H9 (cell line): ENCODE data around the gene COX6B2. TPM values are rescaled to one million over a fixed set of nuclear protein-coding genes. Genes with fewer than 3 reads are reported as not detected.

Source experiments
- DNase-seq: peaks from one replicate; pipeline ENCODE4 v3.0.0-alpha.2; 2017
- H2AFZ ChIP-seq: one replicate; pipeline ENCODE4 v1.6.1; 2013; ENCODE audit warnings: mild to moderate bottlenecking, low read length, control low read depth, moderate library complexity
- H2AK5ac ChIP-seq: 2 replicates; pipeline ENCODE4 v1.6.1; 2013; ENCODE audit warnings: low read length, control low read depth, mixed read lengths; ENCODE audit not compliant: insufficient read length
- H2BK120ac ChIP-seq: one replicate; pipeline ENCODE4 v1.6.1; 2013; ENCODE audit warnings: low read depth, mild to moderate bottlenecking, low read length, control low read depth, inconsistent platforms; ENCODE audit not compliant: poor library complexity, severe bottlenecking
- H2BK12ac ChIP-seq: 2 replicates; pipeline ENCODE4 v1.6.1; 2013; ENCODE audit warnings: low read length, control low read depth, mixed read lengths, low read depth; ENCODE audit not compliant: insufficient read length
- H2BK15ac ChIP-seq: 2 replicates; pipeline ENCODE4 v1.6.1; 2013; ENCODE audit warnings: low read depth, low read length, control low read depth
- H2BK20ac ChIP-seq: one replicate; pipeline ENCODE4 v1.6.1; 2013; ENCODE audit warnings: low read depth, mild to moderate bottlenecking, low read length, control low read depth, inconsistent platforms; ENCODE audit not compliant: poor library complexity, severe bottlenecking
- H2BK5ac ChIP-seq: 2 replicates; pipeline ENCODE4 v1.6.1; 2013; ENCODE audit warnings: low read length, control low read depth, mixed read lengths; ENCODE audit not compliant: insufficient read length
- H3K14ac ChIP-seq: 2 replicates; pipeline ENCODE4 v1.6.1; 2013; ENCODE audit warnings: low read length, control low read depth; ENCODE audit not compliant: insufficient read depth
- H3K18ac ChIP-seq: 2 replicates; pipeline ENCODE4 v1.6.1; 2013; ENCODE audit warnings: low read depth, mild to moderate bottlenecking, mixed read lengths, low read length, control low read depth; ENCODE audit not compliant: insufficient read length
- H3K23ac ChIP-seq: 2 replicates; pipeline ENCODE4 v1.6.1; 2013; ENCODE audit warnings: low read length, control low read depth, mixed read lengths, low read depth; ENCODE audit not compliant: insufficient read length
- H3K23me2 ChIP-seq: 2 replicates; pipeline ENCODE4 v1.6.1; 2013; ENCODE audit warnings: low read depth, mild to moderate bottlenecking, mixed read lengths, low read length, control low read depth; ENCODE audit not compliant: insufficient read length, poor library complexity, severe bottlenecking
- H3K27ac ChIP-seq: 2 replicates; pipeline ENCODE4 v1.5.1; 2013; ENCODE audit warnings: low read length, control low read depth, mixed read lengths, low read depth; ENCODE audit not compliant: insufficient read length
- H3K27me3 ChIP-seq: 2 replicates; pipeline ENCODE4 v1.6.1; 2013; ENCODE audit warnings: low read length, control low read depth, inconsistent platforms; ENCODE audit not compliant: insufficient read depth
- H3K4ac ChIP-seq: 2 replicates; pipeline ENCODE4 v1.6.1; 2013; ENCODE audit warnings: low read depth, mild to moderate bottlenecking, control low read depth, inconsistent platforms, low read length, moderate library complexity
- H3K4me1 ChIP-seq: 2 replicates; pipeline ENCODE4 v1.6.1; 2013; ENCODE audit warnings: low read length, control low read depth, inconsistent platforms; ENCODE audit not compliant: insufficient read depth
- H3K4me2 ChIP-seq: 2 replicates; pipeline ENCODE4 v1.6.1; 2013; ENCODE audit warnings: low read length, control low read depth, mixed read lengths; ENCODE audit not compliant: insufficient read length, insufficient read depth
- H3K56ac ChIP-seq: 2 replicates; pipeline ENCODE4 v1.6.1; 2013; ENCODE audit warnings: low read depth, mild to moderate bottlenecking, mixed read lengths, low read length, control low read depth; ENCODE audit not compliant: insufficient read length
- H3K79me1 ChIP-seq: 2 replicates; pipeline ENCODE4 v1.6.1; 2013; ENCODE audit warnings: low read depth, mild to moderate bottlenecking, moderate library complexity, low read length, control low read depth, inconsistent platforms; ENCODE audit not compliant: insufficient read depth, poor library complexity, severe bottlenecking
- H3K79me2 ChIP-seq: 2 replicates; pipeline ENCODE4 v1.6.1; 2013; ENCODE audit warnings: low read length, control low read depth, inconsistent platforms; ENCODE audit not compliant: insufficient read depth
- H3K9ac ChIP-seq: 2 replicates; pipeline ENCODE4 v1.6.1; 2013; ENCODE audit warnings: low read length, control low read depth, mixed read lengths; ENCODE audit not compliant: insufficient read length; ENCODE audit errors: extremely low read depth
- H3K9me3 ChIP-seq: one replicate; pipeline ENCODE4 v1.6.1; 2013; ENCODE audit warnings: low read depth, low read length, inconsistent platforms; ENCODE audit not compliant: control insufficient read depth
- H3T11ph ChIP-seq: one replicate; pipeline ENCODE4 v1.6.1; 2013; ENCODE audit warnings: mild to moderate bottlenecking, low read length, control low read depth, inconsistent platforms
- H4K20me1 ChIP-seq: one replicate; pipeline ENCODE4 v1.6.1; 2013; ENCODE audit not compliant: control insufficient read depth, insufficient read length, insufficient read depth
- H4K5ac ChIP-seq: 2 replicates; pipeline ENCODE4 v1.6.1; 2013; ENCODE audit warnings: low read depth, mild to moderate bottlenecking, mixed read lengths, low read length, control low read depth; ENCODE audit not compliant: insufficient read length
- H4K8ac ChIP-seq: replicated peaks from 2 replicates; pipeline ENCODE4 v1.6.1; 2013; ENCODE audit warnings: low read length, control low read depth, mixed read lengths, low read depth; ENCODE audit not compliant: insufficient read length
- H4K91ac ChIP-seq: 2 replicates; pipeline ENCODE4 v1.6.1; 2013; ENCODE audit warnings: low read depth, mild to moderate bottlenecking, moderate library complexity, mixed read lengths, low read length, control low read depth; ENCODE audit not compliant: insufficient read length
- H3K27ac Mint-ChIP-seq, 3 experiments: 2 replicates in 2 of 3; 3 replicates in 1 of 3; pipeline ENCODE4 v1.8.0; 2020 to 2021; ENCODE audit warnings: mixed read lengths in 3 of 3, mild to moderate bottlenecking in 1 of 3, moderate library complexity in 1 of 3
- H3K27me3 Mint-ChIP-seq: 2 replicates; pipeline ENCODE4 v1.8.0; 2021; ENCODE audit warnings: low read depth, mild to moderate bottlenecking, moderate library complexity, mixed read lengths
- H3K36me3 Mint-ChIP-seq, 3 experiments: 2 replicates in 2 of 3; 3 replicates in 1 of 3; pipeline ENCODE4 v1.8.0; 2020 to 2021; ENCODE audit warnings: low read depth in 3 of 3, mixed read lengths in 3 of 3; ENCODE audit not compliant: insufficient read depth in 1 of 3
- H3K4me1 Mint-ChIP-seq, 2 experiments: 2 replicates each; pipeline ENCODE4 v1.8.0; 2020; ENCODE audit warnings: mixed read lengths in 2 of 2
- H3K4me3 Mint-ChIP-seq, 2 experiments: 2 replicates in 1 of 2; 3 replicates in 1 of 2; pipeline ENCODE4 v1.8.0; 2020 to 2021; ENCODE audit warnings: mild to moderate bottlenecking in 2 of 2, mixed read lengths in 2 of 2, moderate library complexity in 1 of 2
- H3K9me3 Mint-ChIP-seq, 2 experiments: 2 replicates in 1 of 2; 3 replicates in 1 of 2; pipeline ENCODE4 v1.8.0; 2020; ENCODE audit warnings: mild to moderate bottlenecking in 2 of 2, mixed read lengths in 2 of 2, moderate library complexity in 1 of 2
- CTCF ChIP-seq: fragments of 200-600 bp; sonication (generic); conservative IDR thresholded peaks from 3 replicates; pipeline ENCODE4 v1.8.0; 2021; ENCODE audit warnings: antibody characterized with exemption, mild to moderate bottlenecking
- WGBS: extraction: QIAGEN DNeasy Blood & Tissue Kit; methylation state at CpG from one replicate; pipeline ENCODE4 v1.1.7; 2013; ENCODE audit warnings: missing lambda C conversion rate, low lambda C conversion rate, mixed read lengths; ENCODE audit not compliant: insufficient read length; ENCODE audit errors: extremely low coverage; 5-methylcytosine and 5-hydroxymethylcytosine counted together
- total RNA-seq: library from RNA; stranded (reverse); gene quantifications from 2 replicates; pipeline ENCODE4 v1.2.1, GENCODE V29; 2021

The COX6B2 gene
- total RNA-seq, 1 experiment from 2014 or later, result 4.0 TPM

GRCh38 chr19:55369653-55370304 is 15.3 kb upstream of the COX6B2 start:
- Histone ChIP-seq H4K5ac (no peak overlapping the region), H3K27ac (no peak overlapping the region), H2BK15ac (no peak overlapping the region), H2AFZ (no peak overlapping the region), H3K9ac (no peak overlapping the region), H4K20me1 (no peaks in the 10 kb centered on the region), H3K4me2 (peak overlapping the region; percentile 76), H3K79me1 (no peaks in the 10 kb centered on the region), H2BK120ac (no peak overlapping the region), H3K56ac (no peak overlapping the region), H3T11ph (no peak overlapping the region), H2BK20ac (no peak overlapping the region), H3K14ac (no peak overlapping the region), H3K27me3 (peaks cover 5% of the 10 kb centered on the region), H3K23ac (no peak overlapping the region), H3K79me2 (no peaks in the 10 kb centered on the region), H4K91ac (no peak overlapping the region), H3K9me3 (no peaks in the 10 kb centered on the region), H2BK12ac (no peak overlapping the region), H3K23me2 (peaks cover 10% of the 10 kb centered on the region), H3K4me1 (no peaks in the 10 kb centered on the region), H4K8ac (no peak overlapping the region), H2AK5ac (no peak overlapping the region), H3K18ac (no peak overlapping the region), H3K4ac (no peak overlapping the region), H2BK5ac (no peak overlapping the region)
- TF ChIP-seq CTCF, result no peak
- no CpG with 5 or more reads among the region's 59 CpGs for WGBS
- peaks cover 78% of the 10 kb centered on the region for H3K27me3 Mint-ChIP-seq
- DNase-seq, result peak; percentile 91
- peaks cover 27 to 43% of the 10 kb centered on the region in 2 experiments for H3K4me1 Mint-ChIP-seq
- peak overlapping the region in 1 of 3 experiments; percentile 63; a peak in 1 of 7 replicates for H3K27ac Mint-ChIP-seq
- peaks cover 0 to 5% of the 10 kb centered on the region in 2 experiments; a peak in 2 of 5 replicates for H3K9me3 Mint-ChIP-seq
- H3K36me3 Mint-ChIP-seq, result peaks cover 0 to 6% (median 0%) of the 10 kb centered on the region in 3 experiments; a peak in 1 of 7 replicates
- peak overlapping the region; percentile 71 to 89 for H3K4me3 Mint-ChIP-seq
